SU-DHL-6 (cell line): Measurements from ENCODE around the gene PRR23B.

Experiments used
- CTCF ChIP-seq: fragments of 200-600 bp; sonication (generic); IDR thresholded peaks from one replicate; pipeline ENCODE4 v1.5.1; 2017; ENCODE audit warnings: antibody characterized with exemption, mild to moderate bottlenecking, low read length, moderate library complexity; ENCODE audit not compliant: insufficient read depth, poor library complexity, severe bottlenecking
- EZH2phosphoT487 ChIP-seq: fragments of 200-600 bp; sonication (generic), shearing (Covaris generic); conservative IDR thresholded peaks from 2 replicates; pipeline ENCODE4 v1.6.1; 2018; ENCODE audit warnings: mild to moderate bottlenecking, antibody characterized with exemption, low read length, moderate library complexity, mixed read lengths

GRCh38 chr3:138974462-138974861, 46.3 kb downstream of the PRR23B start:
- TF ChIP-seq CTCF (no peak), EZH2phosphoT487 (no peak)
